ENCODE results near the gene ABCC6. TPM values are rescaled to one million over a fixed set of nuclear protein-coding genes. Genes with fewer than 3 reads are reported as not detected.

The ABCC6 gene
- total and polyA plus RNA-seq, 8 donors = 12.4 to 44.0 (median 16.2) TPM

- ATAC-seq (no peak), DNase-seq (no peak)
- TF ChIP-seq CTCF (IDR thresholded peaks at IDR 0.05) = no peak
- Histone ChIP-seq H3K36me3 (peaks cover 0 to 79% of the 10 kb centered on the region in 2 donors), H3K27me3 (no peaks in the 10 kb centered on the region), H3K27ac (no peak overlapping the region), H3K9me3 (no peaks in the 10 kb centered on the region), H3K4me3 (no peak overlapping the region), H3K4me1 (peaks cover 0 to 12% of the 10 kb centered on the region in 2 donors)
- intact Hi-C loops (cut with DNase I) = no loop called here
Observed at GRCh38 chr16:16102738-16103137, 120.6 kb downstream of the ABCC6 start.

- no peak overlapping the region for H3K27ac ChIP-seq
- intact Hi-C loops (cut with DNase I) = no loop called here
- H3K36me3 ChIP-seq = peaks cover 0 to 78% of the 10 kb centered on the region in 2 donors
- H3K4me1 ChIP-seq = peaks cover 0 to 12% of the 10 kb centered on the region in 2 donors
- no peak overlapping the region for H3K4me3 ChIP-seq
- H3K9me3 ChIP-seq = no peaks in the 10 kb centered on the region
- H3K27me3 ChIP-seq = no peaks in the 10 kb centered on the region
- ATAC-seq (no peak), DNase-seq (no peak)
- TF ChIP-seq CTCF (IDR thresholded peaks at IDR 0.05) = no peak
Observed at GRCh38 chr16:16101585-16101984, 121.7 kb downstream of the ABCC6 start.

GRCh38 chr16:16100631-16101030 lies 122.7 kb downstream of the ABCC6 start:
- H3K4me1 ChIP-seq = peaks cover 0 to 12% of the 10 kb centered on the region in 2 donors
- H3K4me3 ChIP-seq = no peak overlapping the region
- H3K27ac ChIP-seq = no peak overlapping the region
- no peaks in the 10 kb centered on the region for H3K9me3 ChIP-seq
- DNase-seq (no peak), ATAC-seq (no peak)
- intact Hi-C loops (cut with DNase I) = no loop called here
- peaks cover 0 to 75% of the 10 kb centered on the region in 2 donors for H3K36me3 ChIP-seq
- TF ChIP-seq CTCF (IDR thresholded peaks at IDR 0.05) = no peak
- H3K27me3 ChIP-seq = no peaks in the 10 kb centered on the region

GRCh38 chr16:16099320-16099719 lies 124.0 kb downstream of the ABCC6 start:
- intact Hi-C loops (cut with DNase I) = no loop called here
- H3K27ac ChIP-seq = no peak overlapping the region
- H3K36me3 ChIP-seq = peaks cover 0 to 72% of the 10 kb centered on the region in 2 donors
- H3K27me3 ChIP-seq = no peaks in the 10 kb centered on the region
- no peak for TF ChIP-seq CTCF (IDR thresholded peaks at IDR 0.05)
- no peak for DNase-seq
- no peak overlapping the region for H3K4me3 ChIP-seq
- ATAC-seq = no peak
- peaks cover 0 to 12% of the 10 kb centered on the region in 2 donors for H3K4me1 ChIP-seq
- no peaks in the 10 kb centered on the region for H3K9me3 ChIP-seq

Other genes with a start within 250 kb of the ABCC6 start
- gene NOMO3, start 9.0 kb upstream of the ABCC6 start, total RNA-seq = 10 to 100 TPM; 43.5 to 58.0 TPM
- gene NOMO3, start 9.0 kb upstream of the ABCC6 start, polyA plus RNA-seq (ENCODE audit: insufficient read length in 6 of 6) = 10 to 100 TPM; 21.6 to 72.4 (median 51.3) TPM
- 1 to 10 TPM; 4.9 to 6.0 TPM for gene NPIPA7, start 155.6 kb upstream of the ABCC6 start, total RNA-seq
- 10 to 100 TPM in 5 of 6 donors, 1 to 10 TPM in 1; 4.9 to 33.9 (median 23.5) TPM for gene NPIPA7, start 155.6 kb upstream of the ABCC6 start, polyA plus RNA-seq (ENCODE audit: insufficient read length in 6 of 6)

Data from left lung (tissue), 10 donors.